Lower leg skin (tissue), 4 donors: ENCODE data around the gene KITLG. TPM values are rescaled to one million over a fixed set of nuclear protein-coding genes. Genes with fewer than 3 reads are reported as not detected.
"Not testable (repeated sequence)": the region's sequence is repeated elsewhere in the genome, so short reads cannot be mapped to it uniquely, and the experiment has no call there.

Source experiments
- DNase-seq, 2 donors: peaks; one replicate each; pipeline ENCODE4 v3.0.0-alpha.2; 2019; ENCODE audit warnings: low spot score in 2 of 2
- H3K4me3 ChIP-seq: fragments of 200-600 bp; sonication (generic); 2 replicates; pipeline ENCODE4 v1.5.1; 2017; ENCODE audit warnings: mild to moderate bottlenecking, low read depth; ENCODE audit not compliant: poor library complexity, severe bottlenecking
- CTCF ChIP-seq, 3 donors: fragments of 450-650 bp; IDR thresholded peaks; one replicate each; pipeline ENCODE4 v1.5.1; 2016; ENCODE audit warnings: antibody characterized with exemption in 3 of 3, mild to moderate bottlenecking in 3 of 3, moderate library complexity in 2 of 3
- POLR2A ChIP-seq, 2 donors: fragments of 450-650 bp; IDR thresholded peaks; one replicate each; pipeline ENCODE4 v1.6.1; 2016 to 2017; ENCODE audit warnings: antibody characterized with exemption in 2 of 2, mild to moderate bottlenecking in 1 of 2, moderate library complexity in 1 of 2
- WGBS, 2 donors: methylation state at CpG; one replicate each; pipeline ENCODE4 v1.1.5; 2018; 5-methylcytosine and 5-hydroxymethylcytosine counted together
- intact Hi-C: fragments of 100-400 bp; cut with DNase I; formaldehyde crosslinking; loops from one replicate; pipeline ENCODE4 v1.15.0; 2023; ENCODE audit warnings: low total_unique reads
- total RNA-seq, 4 donors: library from RNA; depleted of rRNA; stranded (reverse); fragments of >200 nt; gene quantifications; one replicate each; pipeline ENCODE4 v1.1.0, GENCODE V29; 2016

Gene KITLG
- total RNA-seq, result 10 to 100 TPM in 1 of 4 donors, 1 to 10 TPM in 3; 5.5 to 12.0 (median 7.6) TPM

GRCh38 chr12:88580051-88580871 is at the start of gene KITLG:
TSS of gene KITLG (minus strand) at chr12:88580471. CDS start at chr12:88580278, 193 bp downstream.
- 1% methylated on average over 48 to 65 of the region's 73 CpGs for WGBS, 2 donors

GRCh38 chr12:88628856-88629509 is 48.7 kb upstream of the KITLG start:
- TF ChIP-seq CTCF (IDR thresholded peaks at IDR 0.05), result no peak
- no peak for TF ChIP-seq POLR2A (IDR thresholded peaks at IDR 0.05)
- intact Hi-C loops, result no loop called here
- no peak overlapping the region for H3K4me3 ChIP-seq
- 46 to 67% methylated on average over 2 of the region's 2 CpGs for WGBS, 2 donors
- DNase-seq, result no peak

More at GRCh38 chr12:88580051-88580871, at the start of gene KITLG:
- peak in 1 of 2 donors; percentile 18 for TF ChIP-seq POLR2A (IDR thresholded peaks at IDR 0.05)
- TF ChIP-seq CTCF (IDR thresholded peaks at IDR 0.05), result no peak
- H3K4me3 ChIP-seq, result peak within 1 kb of the TSS; percentile 71
- DNase-seq, result peak; percentile 76 to 96
- intact Hi-C loops, result no loop called here

- DNase-seq, intact Hi-C loops, H3K4me3 ChIP-seq: not testable (repeated sequence)
- WGBS, 2 donors, result 92 to 98% methylated on average over 1 of the region's 1 CpG
These were observed 47.8 kb upstream of the KITLG start for GRCh38 chr12:88628035-88628434.

- intact Hi-C loops, result no loop called here
- TF ChIP-seq CTCF (IDR thresholded peaks at IDR 0.05), result no peak
- TF ChIP-seq POLR2A (IDR thresholded peaks at IDR 0.05), result no peak
- no peak overlapping the region for H3K4me3 ChIP-seq
- WGBS, 2 donors, result 60 to 63% methylated on average over 1 of the region's 1 CpG
- no peak for DNase-seq
These were observed 47.2 kb upstream of the KITLG start for GRCh38 chr12:88627501-88627900.

GRCh38 chr12:88625356-88625755 is 45.1 kb upstream of the KITLG start:
- intact Hi-C loops, result no loop called here
- H3K4me3 ChIP-seq, result no peak overlapping the region
- 65 to 75% methylated on average over 7 of the region's 7 CpGs for WGBS, 2 donors
- TF ChIP-seq POLR2A (IDR thresholded peaks at IDR 0.05) (no peak), CTCF (IDR thresholded peaks at IDR 0.05) (no peak)
- no peak for DNase-seq

GRCh38 chr12:88624911-88625310 is 44.6 kb upstream of the KITLG start:
- no peak overlapping the region for H3K4me3 ChIP-seq
- DNase-seq, result no peak
- WGBS, 2 donors, result 43 to 80% methylated on average over 3 of the region's 3 CpGs
- TF ChIP-seq CTCF (IDR thresholded peaks at IDR 0.05), result no peak
- no peak for TF ChIP-seq POLR2A (IDR thresholded peaks at IDR 0.05)
- intact Hi-C loops, result no loop called here
